ENCODE data around the gene PLXNA4. TPM values are rescaled to one million over a fixed set of nuclear protein-coding genes. Genes with fewer than 3 reads are reported as not detected.

The PLXNA4 gene
- polyA plus RNA-seq, 1 donor (not counting 4 experiments of a cell fraction or from before 2014, with no cell fraction given), result 0.01 TPM

DNA sequence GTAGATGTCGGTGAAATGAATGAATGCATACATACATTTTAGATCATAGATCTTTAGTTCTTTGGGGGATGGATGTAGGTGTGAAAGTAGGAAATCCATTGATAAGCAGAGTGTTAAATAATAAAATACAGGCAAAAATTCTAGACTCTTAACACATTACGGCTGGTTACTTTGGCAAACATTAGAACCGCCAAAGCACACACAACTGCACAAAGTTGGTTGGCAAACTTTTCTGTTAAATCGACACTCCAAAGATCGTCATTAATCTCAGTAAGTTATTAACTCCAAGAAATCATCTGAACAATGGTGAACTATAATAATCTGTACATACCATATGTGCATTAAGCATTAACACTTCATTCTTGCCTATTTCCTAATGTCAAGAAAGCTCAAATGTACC is 231.2 kb downstream of the PLXNA4 start:
- Histone ChIP-seq H3K9me3 (ENCODE audit: control insufficient read depth, low read depth, low read length) (no peaks in the 10 kb centered on the region), H3K27me3 (ENCODE audit: control insufficient read depth, extremely low read depth, insufficient read depth, low read length) (peaks cover 8% of the 10 kb centered on the region), H3K4me2 (ENCODE audit: control insufficient read depth, extremely low read depth, insufficient read depth, low read depth, low read length) (no peak overlapping the region), H3K4me3 (ENCODE audit: control insufficient read depth in 2 of 3, extremely low read depth in 1 of 3, insufficient read depth in 2 of 3, low read depth in 1 of 3, low read length in 3 of 3) (no peak overlapping the region), H3K36me3 (ENCODE audit: control insufficient read depth in 2 of 2, extremely low read depth in 1 of 2, insufficient read depth in 2 of 2, low read length in 2 of 2) (no peaks in the 10 kb centered on the region), H3K9ac (ENCODE audit: control insufficient read depth, extremely low read depth, insufficient read depth, low read length) (no peak overlapping the region), H3K27ac (ENCODE audit: control insufficient read depth, insufficient read depth, low read length) (no peak overlapping the region), H4K20me1 (ENCODE audit: control insufficient read depth, extremely low read depth, insufficient read depth, low read length) (no peaks in the 10 kb centered on the region), H3K4me1 (ENCODE audit: control insufficient read depth, extremely low read depth, insufficient read depth, low read length) (no peaks in the 10 kb centered on the region), H3K79me2 (ENCODE audit: control insufficient read depth, insufficient read depth, low read length) (no peaks in the 10 kb centered on the region), H3K9me1 (ENCODE audit: control insufficient read depth, extremely low read depth, insufficient read depth, low read length) (no peaks in the 10 kb centered on the region), H2AFZ (ENCODE audit: control insufficient read depth, low read length) (no peak overlapping the region)
- no peak for DNase-seq (ENCODE audit: low read depth, low spot score)
- FAIRE-seq, result no peak
- TF ChIP-seq, protein P1, sequence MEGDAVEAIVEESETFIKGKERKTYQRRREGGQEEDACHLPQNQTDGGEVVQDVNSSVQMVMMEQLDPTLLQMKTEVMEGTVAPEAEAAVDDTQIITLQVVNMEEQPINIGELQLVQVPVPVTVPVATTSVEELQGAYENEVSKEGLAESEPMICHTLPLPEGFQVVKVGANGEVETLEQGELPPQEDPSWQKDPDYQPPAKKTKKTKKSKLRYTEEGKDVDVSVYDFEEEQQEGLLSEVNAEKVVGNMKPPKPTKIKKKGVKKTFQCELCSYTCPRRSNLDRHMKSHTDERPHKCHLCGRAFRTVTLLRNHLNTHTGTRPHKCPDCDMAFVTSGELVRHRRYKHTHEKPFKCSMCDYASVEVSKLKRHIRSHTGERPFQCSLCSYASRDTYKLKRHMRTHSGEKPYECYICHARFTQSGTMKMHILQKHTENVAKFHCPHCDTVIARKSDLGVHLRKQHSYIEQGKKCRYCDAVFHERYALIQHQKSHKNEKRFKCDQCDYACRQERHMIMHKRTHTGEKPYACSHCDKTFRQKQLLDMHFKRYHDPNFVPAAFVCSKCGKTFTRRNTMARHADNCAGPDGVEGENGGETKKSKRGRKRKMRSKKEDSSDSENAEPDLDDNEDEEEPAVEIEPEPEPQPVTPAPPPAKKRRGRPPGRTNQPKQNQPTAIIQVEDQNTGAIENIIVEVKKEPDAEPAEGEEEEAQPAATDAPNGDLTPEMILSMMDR (optimal IDR thresholded peaks at IDR 0.05 in 1 of 3, IDR thresholded peaks at IDR 0.05 in 1 of 3, conservative IDR thresholded peaks at IDR 0.05 in 1 of 3; ENCODE audit: extremely low read depth in 1 of 3, insufficient read depth in 2 of 3, low read length in 3 of 3), result no peak
- no peak for TF ChIP-seq EZH2 (IDR thresholded peaks at IDR 0.05; ENCODE audit: low read length)
- dilution Hi-C loops (cut with MboI; ENCODE audit: extremely low pct_ligation_motif_present, low sequenced_read_pairs), result no loop called here

DNA sequence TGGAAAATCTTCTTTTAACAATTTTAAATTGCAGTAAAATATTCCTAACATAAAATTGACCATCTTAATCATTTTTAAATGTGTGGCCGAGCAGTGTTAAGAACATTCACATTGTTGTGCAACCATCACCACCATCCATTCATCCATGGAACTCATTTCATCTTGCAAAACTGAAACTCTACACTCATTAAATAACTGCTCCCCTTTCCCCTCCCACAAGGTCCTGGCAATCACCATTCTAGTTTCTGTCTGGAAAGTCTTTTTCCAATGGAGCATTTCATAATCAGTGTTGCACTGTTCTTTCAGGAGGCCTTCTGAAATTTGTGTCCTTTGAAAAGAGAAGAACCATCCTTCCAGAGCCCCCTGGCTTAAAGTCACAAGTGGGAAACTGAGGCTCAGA is 233.1 kb downstream of the PLXNA4 start:
- no peak overlapping the region for H2AFZ ChIP-seq (ENCODE audit: control insufficient read depth, low read length)
- TF ChIP-seq, protein P1 (optimal IDR thresholded peaks at IDR 0.05 in 1 of 3, IDR thresholded peaks at IDR 0.05 in 1 of 3, conservative IDR thresholded peaks at IDR 0.05 in 1 of 3; ENCODE audit: extremely low read depth in 1 of 3, insufficient read depth in 2 of 3, low read length in 3 of 3), result no peak
- no peak for TF ChIP-seq EZH2 (IDR thresholded peaks at IDR 0.05; ENCODE audit: low read length)
- dilution Hi-C loops (cut with MboI; ENCODE audit: extremely low pct_ligation_motif_present, low sequenced_read_pairs), result no loop called here
- H3K79me2 ChIP-seq (ENCODE audit: control insufficient read depth, insufficient read depth, low read length), result no peaks in the 10 kb centered on the region
- H3K9ac ChIP-seq (ENCODE audit: control insufficient read depth, extremely low read depth, insufficient read depth, low read length), result no peak overlapping the region
- FAIRE-seq (no peak), DNase-seq (ENCODE audit: low read depth, low spot score) (no peak)
- H3K27ac ChIP-seq (ENCODE audit: control insufficient read depth, insufficient read depth, low read length), result no peak overlapping the region
- no peaks in the 10 kb centered on the region for H3K36me3 ChIP-seq (ENCODE audit: control insufficient read depth in 2 of 2, extremely low read depth in 1 of 2, insufficient read depth in 2 of 2, low read length in 2 of 2)
- H3K4me3 ChIP-seq (ENCODE audit: control insufficient read depth in 2 of 3, extremely low read depth in 1 of 3, insufficient read depth in 2 of 3, low read depth in 1 of 3, low read length in 3 of 3), result no peak overlapping the region
- no peaks in the 10 kb centered on the region for H3K4me1 ChIP-seq (ENCODE audit: control insufficient read depth, extremely low read depth, insufficient read depth, low read length)
- H3K4me2 ChIP-seq (ENCODE audit: control insufficient read depth, extremely low read depth, insufficient read depth, low read depth, low read length), result no peak overlapping the region
- H3K9me1 ChIP-seq (ENCODE audit: control insufficient read depth, extremely low read depth, insufficient read depth, low read length), result no peaks in the 10 kb centered on the region
- no peaks in the 10 kb centered on the region for H4K20me1 ChIP-seq (ENCODE audit: control insufficient read depth, extremely low read depth, insufficient read depth, low read length)
- H3K27me3 ChIP-seq (ENCODE audit: control insufficient read depth, extremely low read depth, insufficient read depth, low read length), result peaks cover 8% of the 10 kb centered on the region
- H3K9me3 ChIP-seq (ENCODE audit: control insufficient read depth, low read depth, low read length), result no peaks in the 10 kb centered on the region

Data from keratinocyte (primary cell).